MCF 10A (cell line): ENCODE measurements around the gene CKM. TPM values are rescaled to one million over a fixed set of nuclear protein-coding genes. Genes with fewer than 3 reads are reported as not detected.

ENCODE experiments used
- Bru-seq: library from RNA; stranded (reverse); fragments of 400-500 nt; gene quantifications from one replicate; lab custom pipeline; 2021; lab: Mats Ljungman, UMichigan
- BruChase-seq, 2 experiments: library from RNA; stranded (reverse); fragments of 400-500 nt; gene quantifications; one replicate each; lab custom pipeline; 2021; lab: Mats Ljungman, UMichigan
- BruUV-seq: library from RNA; stranded (reverse); fragments of 400-500 nt; replicated peaks from 2 replicates; lab custom pipeline; 2021; lab: Mats Ljungman, UMichigan
- CTCF ChIA-PET: fragments of 300-600 bp; sonication (Branson Sonifier 250); formaldehyde crosslinking; extraction: SDS; loops from one replicate; lab custom pipeline; 2021; ENCODE audit warnings: antibody characterized with exemption, inconsistent platforms; lab: Yijun Ruan, JAX
- POLR2A ChIA-PET: fragments of 300-600, 350-650 bp; sonication (Branson Sonifier 250); formaldehyde crosslinking; extraction: SDS; loops from one replicate; lab custom pipeline; 2020; ENCODE audit warnings: antibody characterized with exemption, inconsistent platforms; lab: Yijun Ruan, JAX
- DNase-seq: peaks from one replicate; pipeline ENCODE4 v3.0.0-alpha.2; 2018; ENCODE audit not compliant: unreplicated experiment
- H3K27ac Mint-ChIP-seq: one replicate; pipeline ENCODE4 v1.8.0; 2022; ENCODE audit warnings: mild to moderate bottlenecking, low read depth, mixed read lengths; ENCODE audit not compliant: unreplicated experiment
- H3K27me3 Mint-ChIP-seq: one replicate; pipeline ENCODE4 v1.8.0; 2022; ENCODE audit warnings: mixed read lengths; ENCODE audit not compliant: insufficient read depth, unreplicated experiment
- H3K36me3 Mint-ChIP-seq: one replicate; pipeline ENCODE4 v1.8.0; 2022; ENCODE audit warnings: mild to moderate bottlenecking, moderate library complexity, mixed read lengths; ENCODE audit not compliant: insufficient read depth, unreplicated experiment
- H3K4me1 Mint-ChIP-seq: one replicate; pipeline ENCODE4 v1.8.0; 2022; ENCODE audit warnings: mixed read lengths; ENCODE audit not compliant: insufficient read depth, unreplicated experiment
- H3K4me3 Mint-ChIP-seq: one replicate; pipeline ENCODE4 v1.8.0; 2022; ENCODE audit warnings: mild to moderate bottlenecking, moderate library complexity, mixed read lengths; ENCODE audit not compliant: unreplicated experiment
- H3K9me3 Mint-ChIP-seq: one replicate; pipeline ENCODE4 v1.8.0; 2022; ENCODE audit warnings: mixed read lengths; ENCODE audit not compliant: unreplicated experiment
- intact Hi-C: fragments of 100-400 bp; cut with micrococcal nuclease; formaldehyde crosslinking; loops from 2 replicates; pipeline ENCODE4 v1.14.1; 2022
- long read RNA-seq: library from polyadenylated mRNA; stranded (forward); transcript quantifications from one replicate; pipeline ENCODE4 v2.0.0, GENCODE V29; 2022
- total RNA-seq: library from RNA; stranded (reverse); gene quantifications from 2 replicates; pipeline ENCODE4 v1.2.3, GENCODE V29; 2022
- TF ChIP-seq, protein P1 (sequence below): fragments of 200-600 bp; IDR thresholded peaks from one replicate; pipeline ENCODE4 v1.8.0; 2022; ENCODE audit warnings: antibody characterized with exemption, mild to moderate bottlenecking; ENCODE audit not compliant: unreplicated experiment

CKM gene
- not detected in 2 replicates for total RNA-seq
- percentile 10 among the genes with signal in this experiment for Bru-seq, nascent RNA
- BruChase-seq, experiment 1, labeled RNA remaining after a 6-hour chase: percentile 9 among the genes with signal in this experiment
- not detected for BruChase-seq, experiment 2, labeled RNA remaining after a 2-hour chase
- long read RNA-seq: 0 reads

DNA sequence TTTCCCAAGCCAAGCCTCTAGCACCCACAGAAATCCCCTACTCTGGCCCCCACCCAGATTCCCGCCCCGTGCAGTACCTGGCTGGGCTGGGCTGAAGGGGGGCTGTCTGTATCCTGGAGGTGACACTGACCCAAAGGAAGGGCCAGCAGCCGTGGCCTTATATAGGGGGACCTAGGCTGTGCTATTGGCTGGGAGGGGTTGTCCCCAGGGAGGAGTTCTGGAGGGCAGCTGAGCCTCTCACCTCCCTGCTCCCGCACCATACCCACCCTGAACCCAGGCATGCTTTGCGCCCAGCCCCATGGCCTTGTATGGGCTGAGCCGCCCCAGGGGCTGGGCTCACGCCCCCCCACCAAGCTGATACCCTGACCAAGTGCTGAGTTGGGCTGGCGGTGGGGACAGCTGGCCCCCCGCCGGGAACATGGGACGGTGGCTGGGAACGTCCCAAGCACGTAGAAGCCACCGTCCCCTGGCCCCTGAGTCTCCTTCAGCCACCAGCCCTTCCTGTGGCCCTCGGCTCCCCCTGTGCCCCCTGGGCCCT, at the start of gene CKM:
Gene CKM (minus strand): TSS at position 132 of the 538 bp plus-strand sequence. CDS start 3,162 bp downstream, outside the sequence.
- TF ChIP-seq, protein P1, sequence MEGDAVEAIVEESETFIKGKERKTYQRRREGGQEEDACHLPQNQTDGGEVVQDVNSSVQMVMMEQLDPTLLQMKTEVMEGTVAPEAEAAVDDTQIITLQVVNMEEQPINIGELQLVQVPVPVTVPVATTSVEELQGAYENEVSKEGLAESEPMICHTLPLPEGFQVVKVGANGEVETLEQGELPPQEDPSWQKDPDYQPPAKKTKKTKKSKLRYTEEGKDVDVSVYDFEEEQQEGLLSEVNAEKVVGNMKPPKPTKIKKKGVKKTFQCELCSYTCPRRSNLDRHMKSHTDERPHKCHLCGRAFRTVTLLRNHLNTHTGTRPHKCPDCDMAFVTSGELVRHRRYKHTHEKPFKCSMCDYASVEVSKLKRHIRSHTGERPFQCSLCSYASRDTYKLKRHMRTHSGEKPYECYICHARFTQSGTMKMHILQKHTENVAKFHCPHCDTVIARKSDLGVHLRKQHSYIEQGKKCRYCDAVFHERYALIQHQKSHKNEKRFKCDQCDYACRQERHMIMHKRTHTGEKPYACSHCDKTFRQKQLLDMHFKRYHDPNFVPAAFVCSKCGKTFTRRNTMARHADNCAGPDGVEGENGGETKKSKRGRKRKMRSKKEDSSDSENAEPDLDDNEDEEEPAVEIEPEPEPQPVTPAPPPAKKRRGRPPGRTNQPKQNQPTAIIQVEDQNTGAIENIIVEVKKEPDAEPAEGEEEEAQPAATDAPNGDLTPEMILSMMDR: no peak
- Mint-ChIP-seq H3K9me3 (no peaks in the 10 kb centered on the region), H3K4me1 (peaks cover 6% of the 10 kb centered on the region), H3K36me3 (no peaks in the 10 kb centered on the region), H3K4me3 (no peak within 1 kb of the TSS), H3K27me3 (peaks cover 7% of the 10 kb centered on the region), H3K27ac (no peak within 1 kb of the TSS)
- no peak for DNase-seq
- BruUV-seq: no TSS peak
- intact Hi-C loops: no loop called here
- ChIA-PET POLR2A (no interaction called here), CTCF (no interaction called here)

DNA sequence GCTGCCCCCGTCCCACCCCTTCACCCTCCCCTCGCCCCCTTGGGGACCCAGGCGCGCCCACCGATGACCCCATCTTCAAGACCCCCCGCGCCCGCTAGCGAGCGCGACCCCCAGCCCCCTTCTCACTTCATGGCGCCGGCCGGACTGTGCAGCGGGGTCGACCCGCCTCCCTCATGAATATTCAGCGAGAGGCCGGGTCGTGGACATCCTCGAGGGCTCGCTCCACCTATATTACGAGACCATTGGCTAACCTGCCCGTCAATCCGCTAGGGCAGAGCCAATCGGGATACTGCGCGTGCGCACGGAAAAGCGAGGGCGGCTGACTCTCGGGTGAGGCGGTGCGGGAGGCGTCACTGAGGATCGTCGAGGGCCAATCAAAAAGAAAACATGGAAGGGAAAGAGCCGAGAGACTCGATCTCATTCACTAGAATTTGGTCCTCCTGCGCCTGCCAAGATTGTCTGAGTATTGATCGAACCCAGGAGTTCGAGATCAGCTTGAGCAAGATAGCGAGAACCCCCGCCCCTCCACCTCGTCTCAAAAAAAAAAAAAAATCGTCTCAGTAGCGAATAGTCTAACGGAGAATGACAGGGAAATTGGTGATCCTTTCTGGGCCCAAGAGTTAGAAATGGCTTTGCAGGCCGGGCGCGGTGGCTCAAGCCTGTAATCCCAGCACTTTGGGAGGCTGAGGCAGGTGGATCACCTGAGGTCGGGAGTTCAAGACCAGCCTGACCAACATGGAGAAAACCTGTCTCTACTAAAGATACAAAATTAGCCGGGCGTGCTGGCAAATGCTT, 47.9 kb upstream of the CKM start, which contains the start of gene ERCC2:
Gene ERCC2 (minus strand): TSS at position 164 of the 795 bp plus-strand sequence. CDS start 33 bp downstream, at position 131.
- ChIA-PET POLR2A (interaction anchor here (0.6 to 1.3 kb wide), 6 partner anchors 16 to 332 kb away, joined by 3 to 10 read pairs (median 4); partner anchors contain the start of genes CLASRP and PPP1R13L), CTCF (no interaction called here)
- peak within 1 kb of the TSS; percentile 94 for H3K27ac Mint-ChIP-seq
- intact Hi-C loops: no loop called here
- H3K4me3 Mint-ChIP-seq: peak within 1 kb of the TSS; percentile 81
- TSS peak; percentile 98 for BruUV-seq
- peaks cover 4% of the 10 kb centered on the region for H3K4me1 Mint-ChIP-seq
- no peaks in the 10 kb centered on the region for H3K9me3 Mint-ChIP-seq
- peak; percentile 99 for DNase-seq
- TF ChIP-seq, protein P1: no peak
- H3K27me3 Mint-ChIP-seq: no peaks in the 10 kb centered on the region
- no peaks in the 10 kb centered on the region for H3K36me3 Mint-ChIP-seq

DNA sequence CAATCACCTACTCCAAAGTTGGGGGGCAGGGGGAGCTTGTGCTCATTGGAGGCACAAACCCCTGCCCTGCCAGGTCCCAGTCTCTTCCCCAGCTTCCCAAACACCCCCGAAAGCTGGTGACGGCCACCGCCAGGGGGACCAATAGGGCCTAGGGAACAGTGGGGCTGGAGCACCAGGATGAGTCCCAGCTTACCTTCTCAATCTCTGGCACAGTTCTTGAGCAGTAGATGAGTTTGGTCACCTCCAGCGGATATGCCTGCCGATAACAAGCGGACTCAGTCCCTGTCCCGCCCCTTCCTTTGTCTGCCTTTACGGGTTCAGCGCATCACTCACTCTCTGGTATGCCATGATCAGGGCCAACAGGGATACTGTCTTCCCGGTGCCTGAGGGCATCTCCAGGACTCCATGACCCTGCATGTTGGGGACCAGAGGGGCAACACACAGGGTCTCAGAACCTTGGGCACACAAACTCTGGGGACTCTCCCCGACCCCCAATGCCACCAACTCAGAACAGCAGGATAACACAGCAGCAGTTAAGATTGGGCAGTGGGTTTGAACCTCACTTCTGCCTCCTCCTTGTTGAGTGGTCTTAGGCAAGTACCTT, 46.2 kb upstream of the CKM start:
- Mint-ChIP-seq H3K27me3 (no peaks in the 10 kb centered on the region), H3K4me1 (peaks cover 4% of the 10 kb centered on the region), H3K9me3 (no peaks in the 10 kb centered on the region), H3K27ac (no peak overlapping the region), H3K4me3 (peak overlapping the region; percentile 54), H3K36me3 (peaks cover 12% of the 10 kb centered on the region)
- TF ChIP-seq, protein P1: no peak
- POLR2A ChIA-PET: interaction anchor here (0.6 to 1.7 kb wide), 5 partner anchors 10 to 277 kb away, joined by 3 to 7 read pairs (median 3); no protein-coding TSS in a partner anchor
- TSS peak; percentile 7 for BruUV-seq
- intact Hi-C loops: no loop called here
- CTCF ChIA-PET: interaction anchor here (0.6 to 1.1 kb wide), 4 partner anchors 16 to 116 kb away, joined by 3 to 6 read pairs (median 4); no protein-coding TSS in a partner anchor
- DNase-seq: no peak
